T1000 (cell line): Measurements from ENCODE around the gene MYBPC2.
"Not testable (repeated sequence)": the region's sequence is repeated elsewhere in the genome, so short reads cannot be mapped to it uniquely, and the experiment has no call there.

ENCODE experiments used
- DNase-seq: peaks from one replicate; lab custom pipeline; 2025; ENCODE audit warnings: mixed read lengths; lab: John Stamatoyannopoulos, UW

Gene MYBPC2

DNA sequence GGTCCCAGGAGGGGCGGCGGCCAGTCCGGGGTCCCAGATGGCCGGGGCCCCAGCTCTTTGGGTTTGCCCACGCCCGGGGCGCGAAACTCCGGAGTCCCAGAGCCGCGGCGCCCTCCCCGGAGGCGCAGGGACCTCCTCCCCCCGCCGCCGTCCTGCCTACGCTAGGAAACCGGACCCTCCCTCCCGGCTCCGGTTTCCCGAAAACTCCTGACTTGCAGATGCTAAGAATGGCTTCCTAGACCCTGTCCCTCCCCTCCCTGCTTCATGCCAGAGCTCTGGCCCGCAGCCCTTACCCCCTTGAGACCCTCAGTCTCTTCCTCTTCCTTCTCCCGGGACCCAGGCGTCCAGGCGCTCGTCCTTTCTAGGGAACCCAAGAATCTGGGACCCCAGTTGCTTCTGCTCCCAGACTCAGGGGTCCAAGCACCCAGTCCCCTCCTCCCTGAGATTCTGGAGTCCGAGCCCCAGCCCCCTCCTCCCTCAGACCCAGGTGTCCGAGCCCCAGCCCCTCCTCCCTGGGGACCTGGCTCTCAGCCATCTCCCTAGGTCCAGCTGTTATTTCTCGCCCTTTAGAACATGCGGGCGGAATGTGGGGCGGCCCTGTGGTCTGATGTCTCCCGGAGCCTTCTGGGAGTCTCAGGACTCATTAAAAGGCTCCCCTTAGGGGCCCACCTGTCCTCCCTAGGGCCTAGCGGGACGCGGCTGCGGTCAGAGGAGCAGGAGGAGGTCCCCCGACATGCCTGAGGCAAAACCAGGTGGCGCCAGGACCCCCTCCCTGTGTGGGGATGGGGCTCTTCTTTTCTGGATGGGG, at the start of gene MYBPC2:
Gene MYBPC2 (plus strand): TSS at position 672 of the 808 bp plus-strand sequence. CDS start 62 bp downstream, at position 734.
- no peak for DNase-seq

GRCh38 chr19:50383001-50383851, 49.5 kb upstream of the MYBPC2 start:
- no peak for DNase-seq

- peak; percentile 97 for DNase-seq
Measured at GRCh38 chr19:50383852-50384684, 48.6 kb upstream of the MYBPC2 start, which contains the start of gene POLD1. TSS of gene POLD1 (plus strand) at chr19:50384347. CDS start at chr19:50398852, 14,505 bp downstream.

DNA sequence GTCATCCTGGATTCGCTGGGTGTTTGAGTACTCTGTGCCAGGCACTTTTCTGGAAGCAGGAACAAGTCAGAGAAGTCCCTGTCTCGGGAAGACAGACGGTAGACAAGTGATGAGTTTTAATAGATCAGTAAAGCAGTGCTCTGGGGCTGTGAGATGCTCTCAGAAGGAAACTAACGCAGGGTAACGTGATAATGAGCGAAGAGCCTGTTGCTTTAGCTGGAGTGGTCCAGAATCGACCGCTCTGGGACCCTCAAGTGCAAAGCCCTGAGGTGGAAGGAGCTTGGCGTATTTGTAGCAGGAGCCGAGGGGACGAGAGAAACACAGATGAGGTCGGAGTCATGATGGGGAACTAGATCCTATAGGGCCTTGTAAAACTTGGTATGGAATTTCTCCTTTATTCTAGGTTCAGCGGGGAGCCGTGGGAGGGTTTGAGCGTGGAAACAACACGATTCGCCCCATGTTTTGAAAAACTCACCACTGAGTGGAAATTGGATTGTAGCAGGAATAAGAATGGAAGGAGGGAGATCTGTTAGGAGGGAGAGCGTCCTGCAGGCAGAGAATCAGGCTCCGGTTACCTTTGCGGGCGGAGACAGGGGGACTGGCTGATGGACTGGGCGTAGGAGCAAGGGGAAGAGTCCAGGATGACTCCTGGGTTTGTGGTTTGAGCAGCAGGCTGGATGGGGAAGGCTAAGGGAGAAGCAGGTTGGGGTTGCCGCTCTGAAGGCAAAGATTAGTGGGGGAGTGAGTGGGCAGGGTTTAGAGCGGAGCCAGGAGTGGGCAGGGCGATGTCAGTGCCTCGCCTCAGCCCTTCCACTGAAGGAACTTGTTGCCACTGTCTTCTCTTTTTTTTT, 47.8 kb upstream of the MYBPC2 start:
- no peak for DNase-seq

- no peak for DNase-seq
Measured at GRCh38 chr19:50387176-50387867, 45.4 kb upstream of the MYBPC2 start.

GRCh38 chr19:50387868-50388245, 44.8 kb upstream of the MYBPC2 start:
- DNase-seq: no peak

DNA sequence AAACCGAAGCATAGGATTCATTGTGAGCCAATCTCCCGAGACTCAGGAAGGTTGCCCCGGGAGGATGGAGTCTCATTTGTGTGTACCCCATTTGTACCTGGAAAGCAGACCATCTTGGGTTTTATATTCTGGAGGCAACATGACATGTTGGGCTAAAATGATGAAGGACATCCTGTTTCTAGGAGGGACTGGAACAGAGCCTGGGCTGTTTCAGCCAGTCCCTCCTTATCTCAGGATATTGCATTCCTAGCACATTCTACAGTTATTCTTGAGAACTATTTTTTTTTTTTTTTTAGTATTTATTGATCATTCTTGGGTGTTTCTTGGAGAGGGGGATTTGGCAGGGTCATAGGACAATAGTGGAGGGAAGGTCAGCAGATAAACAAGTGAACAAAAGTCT, 42.4 kb upstream of the MYBPC2 start:
- DNase-seq: not testable (repeated sequence)

DNA sequence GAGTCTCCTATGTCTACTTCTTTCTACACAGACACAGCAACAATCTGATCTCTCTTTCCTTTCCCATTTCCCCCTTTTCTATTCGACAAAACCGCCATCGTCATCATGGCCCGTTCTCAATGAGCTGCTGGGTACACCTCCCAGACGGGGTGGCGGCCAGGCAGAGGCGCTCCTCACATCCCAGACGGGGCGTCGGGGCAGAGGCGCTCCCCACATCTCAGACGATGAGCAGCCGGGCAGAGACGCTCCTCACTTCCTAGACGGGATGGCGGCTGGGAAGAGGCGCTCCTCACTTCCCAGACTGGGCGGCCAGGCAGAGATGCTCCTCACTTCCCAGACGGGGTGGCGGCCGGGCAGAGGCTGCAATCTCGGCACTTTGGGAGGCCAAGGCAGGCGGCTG, 41.7 kb upstream of the MYBPC2 start:
- DNase-seq: not testable (repeated sequence)

GRCh38 chr19:50392759-50393158, 39.9 kb upstream of the MYBPC2 start:
- no peak for DNase-seq

DNA sequence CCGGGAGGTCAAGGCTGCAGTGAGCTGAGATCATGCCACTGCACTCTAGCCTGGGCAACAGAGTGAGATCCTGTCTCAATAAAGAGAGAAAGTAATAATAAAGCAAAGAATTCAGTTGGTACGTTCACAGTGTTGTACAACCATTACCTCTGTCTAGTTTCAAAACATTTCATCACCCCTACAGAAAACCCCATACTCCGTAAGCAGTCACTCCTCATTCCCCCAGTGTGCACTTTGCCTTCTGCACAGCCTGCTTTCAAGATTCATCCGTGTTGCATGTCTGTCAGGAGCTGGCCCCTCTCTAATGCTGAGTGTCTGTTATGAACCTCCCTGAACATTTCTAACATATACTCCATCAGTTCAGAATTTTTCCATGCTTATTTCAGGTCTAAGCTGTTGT, 39.1 kb upstream of the MYBPC2 start:
- DNase-seq: no peak

DNA sequence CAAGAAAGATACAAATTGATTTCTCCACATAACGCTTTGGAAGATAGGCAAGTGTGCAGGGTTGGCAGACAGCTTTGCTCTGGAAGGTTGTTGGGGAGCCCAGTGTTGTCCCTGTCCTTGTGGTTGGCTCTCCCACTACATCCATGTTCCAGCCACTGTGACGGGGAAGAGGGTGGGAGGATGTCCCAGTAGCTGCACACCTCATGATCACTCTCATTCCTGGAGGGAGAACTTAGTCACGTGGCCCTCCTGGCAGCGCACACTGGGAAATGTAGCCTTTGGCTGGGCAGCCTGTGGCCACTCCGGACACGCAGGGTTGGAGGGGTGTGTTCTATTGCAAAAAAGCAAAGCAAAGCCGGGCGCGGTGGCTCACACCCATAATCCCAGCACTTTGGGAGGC, 38.7 kb upstream of the MYBPC2 start:
- DNase-seq: no peak

DNA sequence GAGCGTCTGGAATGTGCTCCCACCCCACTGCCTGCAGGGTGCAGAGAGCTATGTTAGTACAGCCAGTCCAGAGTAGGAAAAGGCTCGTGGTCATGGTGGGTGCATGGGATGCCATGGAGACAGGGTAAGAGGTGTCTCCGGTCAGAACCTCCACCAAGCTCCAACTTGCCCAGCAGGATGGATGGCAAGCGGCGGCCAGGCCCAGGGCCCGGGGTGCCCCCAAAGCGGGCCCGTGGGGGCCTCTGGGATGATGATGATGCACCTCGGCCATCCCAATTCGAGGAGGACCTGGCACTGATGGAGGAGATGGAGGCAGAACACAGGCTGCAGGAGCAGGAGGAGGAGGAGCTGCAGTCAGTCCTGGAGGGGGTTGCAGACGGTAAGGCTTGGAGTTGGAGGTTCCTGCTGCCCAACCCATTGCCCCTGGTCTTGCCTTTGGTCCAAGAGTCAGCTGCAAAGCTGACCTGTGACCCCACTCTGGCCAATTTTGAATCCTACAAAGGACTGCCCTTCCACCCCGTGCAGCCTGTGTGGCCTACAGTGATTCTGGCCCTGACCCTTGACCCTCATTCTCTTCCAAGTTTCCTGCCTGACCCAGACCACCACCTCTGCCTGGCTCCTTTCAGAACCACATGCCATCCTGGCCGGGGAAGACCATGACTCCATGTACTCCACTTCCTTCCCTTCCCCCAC, 33.9 kb upstream of the MYBPC2 start:
- DNase-seq: no peak

DNA sequence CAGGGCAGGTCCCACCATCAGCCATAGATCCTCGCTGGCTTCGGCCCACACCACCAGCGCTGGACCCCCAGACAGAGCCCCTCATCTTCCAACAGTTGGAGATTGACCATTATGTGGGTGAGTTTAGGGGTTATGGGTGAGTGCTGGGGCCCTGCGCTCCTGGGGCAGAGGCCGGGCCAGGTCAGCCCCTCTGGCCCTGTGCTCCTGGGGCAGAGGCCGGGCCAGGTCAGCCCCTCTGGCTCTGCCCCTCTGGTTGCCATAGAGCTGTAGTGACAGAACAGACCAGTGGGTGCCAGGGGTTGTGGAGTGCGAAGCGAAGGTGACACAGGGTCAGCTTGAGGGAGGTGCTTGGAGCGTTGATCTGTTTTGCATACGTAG, 33.3 kb upstream of the MYBPC2 start:
- DNase-seq: no peak

DNA sequence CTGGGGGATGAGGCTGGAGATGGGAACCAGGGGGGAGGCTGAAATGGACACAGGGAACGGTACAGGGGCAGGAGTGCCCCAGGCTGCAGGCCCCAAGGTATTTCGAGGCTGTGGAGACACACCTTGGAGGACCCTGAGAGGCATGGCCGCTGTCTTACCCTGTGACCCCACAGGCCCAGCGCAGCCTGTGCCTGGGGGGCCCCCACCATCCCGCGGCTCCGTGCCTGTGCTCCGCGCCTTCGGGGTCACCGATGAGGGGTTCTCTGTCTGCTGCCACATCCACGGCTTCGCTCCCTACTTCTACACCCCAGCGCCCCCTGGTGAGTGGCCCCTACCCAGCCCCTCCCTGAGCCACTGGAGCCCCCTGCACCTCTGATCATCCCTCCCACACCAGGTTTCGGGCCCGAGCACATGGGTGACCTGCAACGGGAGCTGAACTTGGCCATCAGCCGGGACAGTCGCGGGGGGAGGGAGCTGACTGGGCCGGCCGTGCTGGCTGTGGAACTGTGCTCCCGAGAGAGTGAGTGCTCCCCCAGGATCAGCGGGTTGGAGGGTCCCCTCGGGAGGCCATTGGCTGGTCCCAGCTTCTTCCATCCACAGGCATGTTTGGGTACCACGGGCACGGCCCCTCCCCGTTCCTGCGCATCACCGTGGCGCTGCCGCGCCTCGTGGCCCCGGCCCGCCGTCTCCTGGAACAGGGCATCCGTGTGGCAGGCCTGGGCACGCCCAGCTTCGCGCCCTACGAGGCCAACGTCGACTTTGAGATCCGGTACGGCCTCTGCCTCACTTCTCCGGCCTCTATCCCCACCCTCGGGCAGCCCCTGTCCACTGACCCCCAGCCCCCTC, 30.9 kb upstream of the MYBPC2 start:
- DNase-seq: no peak

DNA sequence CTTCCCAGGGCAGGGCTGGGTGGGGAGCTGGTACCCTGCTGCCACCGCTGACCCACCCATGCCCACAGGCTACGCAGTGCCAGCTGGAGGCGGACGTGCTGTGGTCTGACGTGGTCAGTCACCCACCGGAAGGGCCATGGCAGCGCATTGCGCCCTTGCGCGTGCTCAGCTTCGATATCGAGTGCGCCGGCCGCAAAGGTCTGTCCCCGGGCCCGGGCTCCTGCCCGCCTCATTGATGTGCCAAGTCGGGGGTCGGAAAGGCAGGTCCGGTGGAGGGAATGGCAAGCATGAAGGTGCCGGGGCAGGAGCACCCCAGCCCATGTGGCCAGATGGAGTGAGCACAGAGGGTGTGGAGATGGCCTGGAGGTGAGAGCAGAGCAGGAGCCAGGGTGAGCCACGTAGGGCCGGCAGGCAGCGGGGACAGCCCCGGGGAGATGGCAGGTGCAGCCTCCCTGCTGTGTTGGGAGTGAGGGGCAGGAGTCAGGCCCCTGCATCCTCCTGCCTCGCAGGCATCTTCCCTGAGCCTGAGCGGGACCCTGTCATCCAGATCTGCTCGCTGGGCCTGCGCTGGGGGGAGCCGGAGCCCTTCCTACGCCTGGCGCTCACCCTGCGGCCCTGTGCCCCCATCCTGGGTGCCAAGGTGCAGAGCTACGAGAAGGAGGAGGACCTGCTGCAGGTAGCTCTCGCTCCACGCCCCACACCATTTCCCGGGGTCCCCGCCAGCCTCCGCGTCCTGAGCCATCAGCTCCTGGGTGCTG, 30.0 kb upstream of the MYBPC2 start:
- no peak for DNase-seq

DNA sequence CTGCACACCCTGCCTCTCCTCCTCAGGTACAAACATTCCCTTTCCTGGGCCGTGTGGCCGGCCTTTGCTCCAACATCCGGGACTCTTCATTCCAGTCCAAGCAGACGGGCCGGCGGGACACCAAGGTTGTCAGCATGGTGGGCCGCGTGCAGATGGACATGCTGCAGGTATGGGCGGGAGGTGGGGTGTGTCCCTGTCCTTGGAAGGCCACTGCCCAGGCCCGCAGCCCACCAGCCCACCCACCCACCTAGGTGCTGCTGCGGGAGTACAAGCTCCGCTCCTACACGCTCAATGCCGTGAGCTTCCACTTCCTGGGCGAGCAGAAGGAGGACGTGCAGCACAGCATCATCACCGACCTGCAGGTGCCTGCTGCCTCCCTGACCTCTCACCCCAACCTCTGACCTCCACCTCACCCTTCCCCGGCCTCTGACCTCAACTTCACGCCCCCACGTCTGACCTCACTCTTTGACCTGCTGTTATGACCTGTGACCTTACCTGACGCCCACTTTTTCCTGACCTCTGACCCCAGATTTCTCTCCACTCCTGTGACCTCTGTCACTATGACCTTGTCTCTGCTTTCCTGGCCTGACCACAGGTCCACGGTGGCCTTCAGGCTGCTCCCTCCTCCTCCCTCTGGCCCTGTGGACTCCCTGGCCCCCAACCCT, 26.4 kb upstream of the MYBPC2 start:
- no peak for DNase-seq

GRCh38 chr19:50406829-50407228, 25.9 kb upstream of the MYBPC2 start:
- DNase-seq: no peak

GRCh38 chr19:50409347-50409746, 23.3 kb upstream of the MYBPC2 start:
- DNase-seq: no peak
